Measurements from ENCODE around the gene YES1.
A peak's percentile ranks its signal among the peaks of the same experiment; 100 is the strongest.
"Not testable (repeated sequence)": the region's sequence is repeated elsewhere in the genome, so short reads cannot be mapped to it uniquely, and the experiment has no call there.

Gene YES1

DNA sequence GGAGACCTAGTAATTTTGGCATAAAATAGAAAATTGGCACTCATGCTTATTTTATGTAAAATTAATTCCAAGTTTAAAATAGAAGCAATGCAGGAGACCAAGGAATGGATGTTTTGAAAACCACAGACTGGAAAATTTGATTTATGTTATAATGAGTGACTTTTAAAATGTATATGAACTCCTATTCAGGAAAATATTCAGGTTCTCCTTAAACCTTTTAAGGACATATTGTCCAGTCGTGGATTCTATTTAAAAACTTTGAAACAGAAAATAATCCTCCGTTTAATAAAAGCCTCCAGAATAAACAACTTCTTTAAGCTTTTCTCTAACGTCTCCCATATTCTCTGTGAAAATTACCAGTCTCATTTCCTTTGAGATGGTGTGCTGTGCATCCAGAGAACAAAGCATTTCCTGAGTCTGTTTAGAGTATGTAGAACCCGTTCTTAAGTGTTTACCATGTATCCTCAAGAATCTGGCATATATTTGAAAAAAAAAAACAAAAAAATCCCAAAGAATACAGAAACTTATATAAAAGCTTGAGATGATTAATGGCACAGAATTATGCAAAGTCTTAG, 8.6 kb upstream of the YES1 start:
- no peak for DNase-seq (ENCODE audit: low read depth)

DNA sequence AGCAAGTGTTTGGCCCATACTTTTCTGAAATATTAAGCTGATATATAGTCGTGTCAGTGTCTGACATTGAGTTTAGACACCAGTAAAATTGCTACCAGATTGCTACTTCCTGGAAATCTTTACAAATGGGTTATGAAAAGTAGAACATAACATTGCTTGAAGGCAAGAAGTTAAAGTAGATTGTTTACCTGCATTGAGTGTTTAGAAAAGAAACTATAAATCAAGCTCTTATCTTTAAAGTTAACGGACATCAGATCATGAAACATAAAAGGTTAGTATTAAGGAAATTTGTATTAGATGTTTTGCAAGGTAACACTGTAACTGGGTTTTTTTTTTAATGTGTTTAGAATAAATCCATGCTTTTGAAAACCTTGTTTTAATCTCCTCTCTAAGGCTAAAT, 4.8 kb upstream of the YES1 start:
- DNase-seq (ENCODE audit: low read depth): no peak

DNA sequence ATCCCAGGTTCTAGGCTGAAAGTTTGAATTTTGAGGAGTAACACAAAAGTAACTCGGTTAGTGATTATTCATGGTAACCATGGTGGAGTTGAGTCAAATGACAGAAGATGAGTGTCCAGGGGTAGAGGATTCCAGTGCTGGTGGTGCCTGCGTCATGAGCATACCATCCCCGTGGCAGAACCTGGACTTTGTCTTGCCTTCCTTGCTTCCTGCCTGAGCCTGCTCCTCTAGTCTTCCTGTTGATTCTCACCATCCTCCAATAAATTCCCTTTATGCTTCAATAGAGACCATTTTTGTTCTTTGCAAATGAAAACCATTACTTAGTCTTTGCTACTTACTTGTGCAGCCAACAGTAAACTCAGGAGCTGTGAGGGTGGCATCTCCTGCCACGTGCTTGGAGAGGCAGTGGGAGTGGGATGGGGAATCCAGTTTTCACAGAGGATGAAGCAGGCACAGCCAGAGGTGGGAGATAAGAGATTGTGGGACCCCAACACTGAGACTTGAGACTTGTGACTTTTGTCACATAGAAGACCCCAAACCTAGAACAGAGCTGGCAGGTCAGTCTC, 4.1 kb upstream of the YES1 start:
- DNase-seq (ENCODE audit: low read depth): no peak

DNA sequence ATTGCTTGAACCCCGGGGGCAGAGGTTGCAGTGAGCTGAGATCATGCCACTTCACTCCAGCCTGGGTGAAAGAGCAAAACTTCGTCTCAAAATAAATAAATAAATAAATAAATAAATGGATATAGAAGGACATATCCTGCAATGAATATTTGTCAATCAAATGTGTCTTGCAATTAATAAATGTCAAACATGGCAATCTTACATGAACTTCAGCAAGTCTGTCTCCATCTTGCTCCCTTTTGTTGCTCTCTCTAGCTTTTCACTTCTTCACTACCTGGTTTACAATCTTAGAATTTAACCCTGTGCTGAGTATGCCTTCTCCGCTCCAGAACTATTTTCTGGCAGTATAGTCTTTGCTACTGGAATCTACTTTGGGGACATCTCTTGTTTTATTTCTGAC, 3.3 kb upstream of the YES1 start:
- DNase-seq (ENCODE audit: low read depth): no peak

DNA sequence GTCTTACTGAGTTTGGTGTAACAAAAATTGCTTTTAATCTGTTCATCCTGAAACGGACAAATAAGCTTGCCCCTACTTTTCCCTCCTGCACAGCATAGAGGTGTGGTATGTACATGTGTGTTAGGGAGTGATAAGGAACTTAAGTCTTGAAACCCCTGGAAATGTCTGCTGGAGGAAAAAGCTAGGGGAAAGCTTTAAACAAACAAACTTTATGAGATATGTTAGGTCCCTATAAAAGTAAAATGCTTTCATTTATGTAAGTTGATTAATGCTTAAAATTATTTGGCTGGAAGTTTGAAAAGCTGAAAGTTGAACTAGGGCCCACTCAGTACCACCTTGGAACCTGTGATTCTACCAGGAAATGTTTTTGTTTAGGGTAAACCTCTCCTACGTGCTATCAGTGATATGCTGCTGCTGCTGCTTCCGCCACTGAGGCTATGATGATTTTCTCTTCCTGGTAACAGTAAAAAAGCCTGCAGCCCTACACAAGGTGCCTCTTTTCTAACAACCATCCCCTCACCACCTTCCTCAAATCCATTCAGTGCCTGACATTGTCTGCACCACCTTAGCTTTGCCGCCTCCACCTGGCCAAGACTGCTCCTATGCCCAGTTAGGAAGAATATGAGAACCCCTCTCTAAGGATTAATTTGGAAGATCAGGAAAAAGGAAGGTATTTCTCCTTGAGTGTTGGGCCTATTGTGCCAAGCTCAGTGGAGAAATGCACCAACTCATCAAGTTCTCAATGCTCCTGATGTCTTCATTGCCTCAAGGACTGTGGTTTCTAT, 2.5 kb upstream of the YES1 start:
- DNase-seq (ENCODE audit: low read depth): no peak

DNA sequence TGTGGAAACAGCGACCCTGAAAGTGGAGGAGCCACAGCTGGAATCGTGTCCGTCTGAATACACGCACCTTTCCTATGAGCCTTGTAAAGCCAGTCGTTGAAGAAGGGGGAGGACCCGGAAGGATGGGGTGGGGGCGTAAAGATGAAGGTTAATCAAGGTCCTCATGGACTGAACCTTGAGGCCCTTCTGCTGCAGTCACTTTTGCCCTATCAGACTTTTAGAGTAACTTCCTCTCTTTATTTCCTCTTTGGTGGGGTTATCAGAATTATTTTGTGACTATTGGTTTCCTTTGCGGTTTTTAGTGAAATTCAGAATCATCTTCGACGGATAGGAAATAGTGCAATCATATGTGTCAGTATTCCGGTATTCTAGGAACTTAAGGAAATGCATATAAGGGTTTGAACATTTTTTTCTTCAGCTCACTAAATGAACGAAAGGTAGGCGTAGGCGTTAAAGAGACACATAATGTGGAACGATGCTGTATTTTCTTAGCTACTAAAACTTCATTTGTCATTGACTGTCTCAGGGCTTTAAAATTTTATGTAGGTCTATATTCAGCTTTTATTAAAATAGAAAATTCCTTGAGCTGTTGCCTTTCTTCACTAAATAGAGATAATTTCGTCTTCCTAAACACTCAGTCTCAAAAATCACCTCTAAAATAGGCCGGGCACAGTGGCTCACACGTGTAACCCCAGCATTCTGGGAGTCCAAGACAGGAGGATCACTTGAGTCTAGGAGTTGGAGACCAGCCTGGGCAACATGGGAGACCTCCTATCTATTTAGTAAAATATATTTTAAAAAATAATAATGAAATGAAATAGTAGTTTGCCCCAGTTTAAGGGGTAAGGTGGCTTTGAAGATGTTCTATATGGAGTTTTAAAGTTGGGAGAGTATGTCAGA, 1.4 kb upstream of the YES1 start:
- no peak for DNase-seq (ENCODE audit: low read depth)

DNA sequence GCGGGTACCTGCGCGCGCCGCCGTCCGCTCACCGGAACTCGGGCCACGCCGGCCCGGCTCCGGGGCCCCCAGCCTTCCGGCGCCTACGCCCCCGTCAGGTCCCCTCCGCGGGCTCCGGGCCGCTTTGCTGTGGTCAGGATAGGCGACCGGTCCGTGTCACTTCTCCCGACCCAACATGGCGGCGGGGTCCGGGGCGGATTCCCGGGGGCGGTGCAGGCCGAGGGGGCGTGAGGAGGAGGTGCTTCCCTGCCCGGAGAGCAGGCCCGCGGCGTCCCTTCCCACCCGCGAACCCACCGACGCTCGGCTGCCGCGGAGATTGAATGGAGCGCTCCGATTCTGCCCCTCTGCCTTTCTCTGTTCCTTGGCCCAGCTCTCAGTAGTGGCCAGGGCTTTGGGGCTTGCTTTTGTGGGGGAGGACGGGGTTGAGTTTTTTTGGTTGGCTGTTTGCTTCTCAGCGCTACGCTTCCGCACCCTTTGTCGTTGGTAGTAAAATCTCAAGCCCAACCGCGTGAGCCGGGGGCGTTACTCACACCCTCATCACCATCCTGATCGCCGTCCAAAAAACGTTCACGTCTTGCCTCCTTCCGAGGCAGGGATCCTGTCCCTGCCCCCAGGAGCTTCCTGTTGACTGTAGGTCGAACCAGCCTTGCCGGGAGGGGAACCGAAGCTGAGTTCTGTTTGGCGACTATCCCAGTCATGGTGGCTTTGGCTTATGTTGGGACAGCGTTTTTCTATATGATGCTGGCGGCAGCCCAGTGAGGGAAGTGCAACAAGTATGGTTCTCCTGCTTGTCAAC, 532 bp upstream of the YES1 start:
- peak; percentile 64 for DNase-seq (ENCODE audit: low read depth)

DNA sequence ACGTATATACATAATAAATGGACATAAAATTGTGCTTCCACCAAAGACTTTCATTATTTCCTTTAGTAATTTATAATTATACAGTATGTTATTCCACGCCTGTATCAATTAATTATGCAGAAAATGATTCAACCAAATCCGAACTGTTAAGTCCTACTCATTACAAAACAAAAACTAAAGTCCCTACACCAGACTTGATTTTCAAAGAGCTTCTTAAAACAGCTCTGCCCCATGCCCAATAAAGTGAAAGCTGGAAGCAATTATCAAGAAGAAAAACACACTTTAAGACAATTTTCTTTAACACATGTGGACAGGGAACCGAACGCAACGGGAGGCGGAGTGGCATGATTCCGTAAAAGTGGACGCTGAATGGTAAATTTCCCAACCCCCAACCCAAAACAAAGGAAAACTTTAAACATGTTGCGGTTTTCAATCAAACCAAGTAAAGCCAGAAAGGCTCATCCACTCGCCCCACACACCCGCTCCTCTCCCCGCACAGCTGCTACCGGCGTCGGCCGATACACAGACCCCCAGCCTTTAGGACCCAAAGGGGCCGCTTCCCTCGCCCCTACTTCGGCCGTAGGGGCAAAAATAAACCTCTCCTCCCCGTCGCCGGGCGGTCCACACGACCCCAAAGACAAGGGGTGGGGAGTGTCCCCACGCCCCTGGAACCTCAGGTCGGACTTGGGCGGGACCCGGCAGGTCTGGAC, 705 bp downstream of the YES1 start:
- DNase-seq (ENCODE audit: low read depth): no peak

DNA sequence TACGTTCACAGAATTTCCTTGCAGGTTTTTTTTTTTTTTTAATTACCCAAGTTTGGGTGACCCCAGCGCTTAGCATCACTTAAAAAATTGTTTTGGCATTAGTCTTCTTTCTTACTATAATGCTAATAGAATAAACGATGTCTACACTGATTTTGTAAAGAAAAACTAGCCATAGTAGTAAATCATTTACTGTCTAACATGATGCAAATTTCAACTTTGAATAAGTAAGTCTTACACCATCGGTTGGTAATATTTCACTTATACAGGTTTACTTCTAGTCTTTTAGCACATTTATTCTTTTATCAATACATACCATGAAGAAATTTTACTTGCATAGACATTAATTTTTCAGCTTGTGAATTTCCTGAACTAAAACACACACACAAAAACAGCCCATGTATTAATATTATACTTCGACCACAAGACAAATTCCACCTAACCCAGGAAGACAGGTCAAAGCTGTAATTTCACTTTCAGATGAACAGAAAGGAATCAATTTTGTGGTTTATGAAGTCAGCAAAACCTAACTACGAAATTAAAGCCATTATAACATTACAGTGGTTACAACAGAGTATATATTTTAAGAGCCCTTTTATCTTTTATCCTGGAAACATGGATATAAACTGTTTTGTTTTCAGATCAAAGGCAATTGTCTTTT, 1.9 kb downstream of the YES1 start:
- DNase-seq (ENCODE audit: low read depth): no peak

DNA sequence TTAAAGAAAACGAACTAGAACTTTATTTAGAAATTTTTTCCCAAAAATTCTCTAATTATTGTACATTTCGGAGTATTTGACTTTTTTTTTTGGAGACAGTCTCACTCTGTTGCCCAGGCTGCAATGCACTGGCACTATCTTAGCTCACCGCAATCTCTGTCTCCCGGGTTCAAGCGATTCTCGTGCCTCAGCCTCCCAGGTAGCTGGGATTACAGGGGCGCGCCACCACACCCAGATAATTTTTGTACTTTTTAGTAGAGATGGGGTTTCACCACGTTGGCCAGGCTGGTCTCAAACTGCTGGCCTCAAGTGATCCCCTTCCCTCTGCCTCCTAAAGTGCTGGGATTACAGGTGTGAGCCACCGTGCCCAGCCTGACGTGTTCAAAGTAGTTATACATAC, 2.8 kb downstream of the YES1 start:
- DNase-seq (ENCODE audit: low read depth): not testable (repeated sequence)

DNA sequence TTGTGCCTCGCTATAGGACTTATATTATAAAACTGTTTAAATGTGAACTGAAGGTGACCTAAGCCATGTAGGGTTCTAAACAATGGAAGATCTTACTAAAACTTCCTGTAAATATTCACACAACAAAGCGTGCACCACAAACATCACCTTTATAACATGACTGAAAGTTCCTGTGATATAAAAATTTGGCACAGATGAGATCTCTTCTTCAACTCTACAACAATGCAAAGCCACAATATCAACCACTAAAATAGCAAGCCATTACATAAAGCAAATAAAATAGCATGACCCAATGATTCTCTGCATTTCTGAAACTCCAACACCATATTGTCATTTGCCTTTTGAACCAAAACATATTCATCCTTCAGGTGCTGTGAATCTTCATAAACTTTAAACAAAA, 3.5 kb downstream of the YES1 start:
- DNase-seq (ENCODE audit: low read depth): no peak

DNA sequence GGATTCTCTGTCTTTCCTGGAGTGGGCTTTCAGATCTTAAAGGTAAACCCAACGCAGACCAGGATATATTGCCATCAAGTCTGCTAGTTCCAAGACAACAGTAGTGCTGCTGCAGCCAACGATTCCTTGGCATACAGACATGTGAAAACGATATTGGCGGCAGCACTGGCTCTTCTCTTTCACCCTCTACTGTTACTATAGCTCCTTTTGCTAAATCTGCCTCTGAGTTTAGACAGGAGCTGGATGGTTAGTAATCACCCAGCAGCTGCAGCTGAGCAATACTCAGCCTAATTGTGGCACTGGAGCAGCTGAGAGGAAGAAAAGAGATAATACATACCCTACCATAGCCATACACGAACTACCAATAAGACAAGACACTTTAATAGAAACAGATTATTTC, 4.0 kb downstream of the YES1 start:
- DNase-seq (ENCODE audit: low read depth): no peak

DNA sequence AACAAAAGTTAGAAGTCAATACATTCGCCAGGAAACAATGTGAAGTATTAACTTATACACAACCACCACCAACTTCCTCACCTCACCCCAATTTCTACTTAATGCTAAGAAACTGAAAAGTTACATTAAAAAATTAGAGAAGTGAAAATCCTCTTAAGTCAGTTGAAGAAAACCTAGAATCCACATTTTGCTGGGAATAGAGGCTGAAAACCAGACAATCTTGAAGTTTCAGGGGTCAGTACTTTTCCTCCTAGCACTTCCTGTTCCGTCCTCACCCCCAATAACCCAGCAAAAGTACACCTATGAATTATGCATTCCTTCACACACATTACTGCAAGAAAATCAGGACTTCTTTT, 6.3 kb downstream of the YES1 start:
- DNase-seq (ENCODE audit: low read depth): no peak

DNA sequence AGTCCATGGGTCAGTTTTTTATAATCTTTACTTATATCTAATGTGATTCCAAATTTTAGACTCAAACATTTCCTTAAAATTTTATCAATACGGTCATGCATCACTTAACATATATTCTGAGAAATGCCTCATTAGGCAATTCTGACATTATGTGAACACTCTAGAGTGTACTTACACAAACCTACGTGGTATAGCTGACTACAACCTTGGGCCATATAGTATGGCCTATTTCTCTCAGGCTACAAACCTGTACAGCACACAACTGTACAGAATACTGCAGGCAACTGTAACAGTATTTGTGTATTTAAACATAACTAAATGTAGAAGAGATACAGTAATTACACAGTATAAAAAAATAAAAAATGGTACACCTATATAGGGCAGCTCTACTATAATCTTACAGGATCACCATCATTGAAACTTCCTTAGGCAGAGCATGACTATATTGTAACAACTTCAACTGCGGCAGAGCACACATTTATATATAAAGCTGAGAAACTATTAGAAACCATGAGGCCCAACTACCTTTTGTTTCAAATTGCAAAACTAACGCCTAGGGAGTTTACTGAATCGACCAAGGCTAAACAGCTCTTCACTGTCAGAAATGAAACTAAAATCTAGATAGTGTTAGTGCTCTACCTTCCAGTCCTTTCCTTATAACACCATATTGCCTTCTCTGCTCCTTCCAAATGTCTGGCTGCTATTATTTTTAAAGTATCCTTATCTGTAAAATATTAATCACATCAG, 6.9 kb downstream of the YES1 start:
- DNase-seq (ENCODE audit: low read depth): no peak

DNA sequence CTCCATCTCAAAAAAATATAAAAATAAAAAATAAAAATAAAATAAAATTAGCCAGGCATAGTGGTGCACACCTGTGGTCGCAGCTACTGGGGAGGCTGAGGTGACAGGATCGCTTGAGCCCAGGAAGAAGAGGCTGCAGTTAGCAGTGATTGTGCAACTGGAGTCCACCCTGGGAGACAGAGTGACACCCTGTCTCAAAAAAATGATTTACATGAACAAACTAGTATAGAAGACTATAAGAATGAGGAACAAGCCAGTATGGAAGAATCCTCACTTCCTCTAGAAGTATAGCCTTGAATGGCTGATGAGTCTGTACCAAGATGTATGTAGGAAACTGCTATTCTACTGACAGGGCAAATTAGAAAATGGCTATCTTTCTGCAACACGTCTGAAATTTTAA, 10.9 kb downstream of the YES1 start:
- DNase-seq (ENCODE audit: low read depth): no peak

DNA sequence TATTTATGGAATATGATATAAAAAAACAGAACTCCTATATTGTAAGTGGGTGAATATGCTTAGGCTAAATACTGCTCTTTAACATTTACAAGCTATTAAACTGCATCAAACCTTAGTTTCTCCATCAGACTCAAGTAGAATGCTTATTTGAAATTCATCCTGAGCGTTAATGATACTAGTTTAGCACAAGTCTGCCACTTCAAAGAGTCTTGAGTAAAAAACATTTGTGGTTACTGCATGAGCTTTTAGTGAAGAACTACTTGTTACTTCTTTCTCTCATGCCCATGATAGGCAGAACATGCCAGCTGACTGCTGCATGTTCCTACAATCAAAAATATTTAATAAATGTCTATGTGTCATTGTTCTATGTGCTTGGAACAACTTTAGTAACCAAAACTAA, 12.1 kb downstream of the YES1 start:
- DNase-seq (ENCODE audit: low read depth): no peak

DNA sequence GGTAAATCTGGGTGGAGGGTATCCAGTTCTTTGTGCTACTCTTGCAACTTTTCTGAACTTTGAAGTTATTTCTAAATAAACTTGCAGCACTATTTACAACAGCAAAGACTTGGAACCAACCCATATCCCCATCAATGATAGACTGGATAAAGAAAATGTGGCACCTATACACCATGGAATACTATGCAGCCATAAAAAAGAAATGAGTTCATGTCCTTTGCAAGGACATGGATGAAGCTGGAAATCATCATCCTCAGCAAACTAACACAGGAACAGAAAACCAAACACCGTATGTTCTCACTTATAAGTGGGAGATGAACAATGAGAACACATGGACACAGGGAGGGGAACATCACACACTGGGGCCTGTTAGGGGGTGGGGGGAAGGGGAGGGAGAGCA, 16.7 kb downstream of the YES1 start:
- not testable (repeated sequence) for DNase-seq (ENCODE audit: low read depth)

DNA sequence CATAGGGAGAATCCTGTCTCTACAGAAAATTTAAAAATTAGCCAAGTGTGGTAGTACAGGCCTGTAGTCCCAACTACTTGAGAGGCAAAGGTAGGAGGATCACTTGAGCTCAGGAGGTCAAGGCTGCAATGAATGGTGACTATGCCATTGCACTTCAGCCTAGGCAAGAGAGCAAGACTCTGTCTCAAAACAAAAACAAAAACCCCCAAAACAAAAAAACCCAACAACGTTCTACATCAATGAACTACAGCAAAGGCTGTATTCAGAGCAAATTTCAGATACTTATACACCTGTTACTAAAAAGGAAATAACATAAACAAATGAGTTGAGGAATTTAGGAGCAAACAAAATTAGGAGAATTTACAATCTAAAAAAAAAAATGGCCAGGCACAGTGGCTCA, 22.6 kb downstream of the YES1 start:
- DNase-seq (ENCODE audit: low read depth): no peak

DNA sequence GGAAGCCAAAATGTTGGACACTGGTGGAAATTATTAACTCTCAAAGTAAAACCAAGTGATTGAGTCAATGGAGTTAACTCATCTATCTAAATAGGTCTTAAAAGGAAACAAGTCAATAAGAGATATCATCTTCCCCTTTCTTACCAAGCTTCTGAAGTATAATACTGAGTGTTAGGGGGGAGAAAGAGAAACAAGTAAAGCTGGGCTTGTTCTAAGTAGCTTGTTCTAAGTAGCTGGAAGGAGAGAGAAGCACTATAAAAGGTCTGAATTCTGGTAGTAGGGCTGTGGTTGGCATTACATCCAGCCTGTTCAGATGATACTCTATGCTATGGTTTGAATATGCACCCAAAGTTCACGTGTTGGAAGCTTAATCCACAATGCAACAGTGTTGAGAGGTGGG, 26.8 kb downstream of the YES1 start:
- DNase-seq (ENCODE audit: low read depth): no peak

Data from GM04504 (cell line).